ENCODE measurements around the gene ZNF154. TPM values are rescaled to one million over a fixed set of nuclear protein-coding genes. Genes with fewer than 3 reads are reported as not detected.
"Not testable (repeated sequence)": the region's sequence is repeated elsewhere in the genome, so short reads cannot be mapped to it uniquely, and the experiment has no call there.

ZNF154 gene
- total RNA-seq, 1 experiment from 2014 or later: 18.7 TPM

DNA sequence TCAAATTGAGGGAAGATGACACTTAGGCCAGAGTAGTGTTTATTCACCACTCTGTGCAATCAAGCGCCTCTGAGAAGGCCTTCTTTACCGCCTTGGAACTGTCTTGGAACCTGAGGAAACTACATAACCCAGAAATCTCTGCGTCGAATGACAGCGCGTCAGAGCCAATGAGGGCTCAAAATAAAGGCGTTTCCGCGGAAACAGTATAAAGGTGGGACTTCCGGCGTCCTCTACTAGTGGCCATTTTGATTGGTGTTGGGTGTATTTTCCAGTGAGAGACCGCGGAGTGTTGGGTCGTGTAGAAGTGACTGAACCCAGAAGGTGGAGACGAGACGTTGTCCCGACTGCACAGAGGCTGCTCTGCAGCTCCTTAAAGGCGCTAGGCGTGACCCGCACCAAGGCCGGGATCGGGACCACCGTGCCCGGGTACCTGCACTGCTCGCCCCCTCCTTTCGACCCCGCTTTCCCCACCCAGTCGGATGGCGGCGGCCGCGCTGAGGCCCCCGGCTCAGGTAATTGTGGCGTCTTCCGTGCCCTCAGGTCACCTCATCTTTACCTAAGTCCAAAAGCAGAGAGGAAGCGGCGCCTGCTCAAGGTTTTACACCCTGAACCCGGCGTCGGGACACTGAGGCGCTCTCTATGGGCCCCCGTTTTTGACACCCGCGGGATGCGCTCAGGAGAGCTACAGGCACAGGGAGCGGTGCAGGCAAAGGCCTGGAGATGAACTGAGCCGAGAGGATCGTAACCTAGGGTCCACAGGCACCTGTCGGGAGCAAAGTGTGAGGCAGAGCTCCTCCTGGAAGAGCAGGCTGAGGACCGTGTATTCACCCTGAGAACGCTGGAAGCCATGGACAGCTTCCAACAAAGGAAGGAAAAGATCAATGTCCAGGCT lies 37.8 kb upstream of the ZNF154 start, which contains the start of gene ZNF776:
Gene ZNF776 (plus strand): TSS at position 236 of the 892 bp plus-strand sequence. CDS start 244 bp downstream, at position 480.
- peak; percentile 87 for DNase-seq
- Histone ChIP-seq H3K23ac (ENCODE audit: insufficient read length, low read depth, low read length) (no peak within 1 kb of the TSS), H3K14ac (ENCODE audit: insufficient read depth, low read length) (peak within 1 kb of the TSS; percentile 61; the same call in 1 of the 2 replicates), H4K8ac (replicated peaks; ENCODE audit: insufficient read length, low read depth, low read length) (no peak within 1 kb of the TSS), H3K4me2 (ENCODE audit: insufficient read depth, insufficient read length, low read length) (peak within 1 kb of the TSS; percentile 99), H3K4me1 (ENCODE audit: insufficient read depth, low read length) (peaks cover 6% of the 10 kb centered on the region; the same call in 1 of the 2 replicates), H2BK12ac (ENCODE audit: insufficient read length, low read depth, low read length) (no peak within 1 kb of the TSS), H3K79me2 (ENCODE audit: insufficient read depth, low read length) (peaks cover 21% of the 10 kb centered on the region), H2BK15ac (ENCODE audit: low read depth, low read length) (no peak within 1 kb of the TSS), H3K9ac (ENCODE audit: extremely low read depth, insufficient read length, low read length) (peak within 1 kb of the TSS; percentile 91), H3K4ac (ENCODE audit: low read depth, low read length) (no peak within 1 kb of the TSS), H3K18ac (ENCODE audit: insufficient read length, low read depth, low read length) (peak within 1 kb of the TSS; percentile 91), H3T11ph (ENCODE audit: low read length) (no peak within 1 kb of the TSS), H3K23me2 (ENCODE audit: insufficient read length, low read depth, low read length, poor library complexity, severe bottlenecking) (peaks cover 6% of the 10 kb centered on the region), H2AK5ac (ENCODE audit: insufficient read length, low read length) (no peak within 1 kb of the TSS), H3K27me3 (ENCODE audit: insufficient read depth, low read length) (no peaks in the 10 kb centered on the region), H4K91ac (ENCODE audit: insufficient read length, low read depth, low read length) (no peak within 1 kb of the TSS), H4K20me1 (ENCODE audit: control insufficient read depth, insufficient read depth, insufficient read length) (no peaks in the 10 kb centered on the region), H3K56ac (ENCODE audit: insufficient read length, low read depth, low read length) (no peak within 1 kb of the TSS), H3K27ac (ENCODE audit: insufficient read length, low read depth, low read length) (no peak within 1 kb of the TSS), H3K79me1 (ENCODE audit: insufficient read depth, low read depth, low read length, poor library complexity, severe bottlenecking) (peaks cover 14% of the 10 kb centered on the region), H2BK120ac (ENCODE audit: low read depth, low read length, poor library complexity, severe bottlenecking) (no peak within 1 kb of the TSS), H3K9me3 (ENCODE audit: control insufficient read depth, low read depth, low read length) (no peaks in the 10 kb centered on the region), H2BK5ac (ENCODE audit: insufficient read length, low read length) (no peak within 1 kb of the TSS), H2BK20ac (ENCODE audit: low read depth, low read length, poor library complexity, severe bottlenecking) (no peak within 1 kb of the TSS), H2AFZ (ENCODE audit: low read length) (no peak within 1 kb of the TSS), H4K5ac (ENCODE audit: insufficient read length, low read depth, low read length) (no peak within 1 kb of the TSS)
- peaks cover 25 to 39% (median 36%) of the 10 kb centered on the region in 3 experiments; a peak in 6 of 7 replicates for H3K36me3 Mint-ChIP-seq (ENCODE audit: insufficient read depth in 1 of 3, low read depth in 3 of 3)
- TF ChIP-seq CTCF (conservative IDR thresholded peaks at IDR 0.05): no peak
- H3K4me3 Mint-ChIP-seq: peak within 1 kb of the TSS; percentile 96 to 99
- peaks cover 10 to 11% of the 10 kb centered on the region in 2 experiments for H3K4me1 Mint-ChIP-seq
- no CpG with 5 or more reads among the region's 51 CpGs for WGBS (ENCODE audit: extremely low coverage, insufficient read length, low lambda C conversion rate)
- no peaks in the 10 kb centered on the region; a peak in 1 of 5 replicates for H3K9me3 Mint-ChIP-seq
- H3K27ac Mint-ChIP-seq: peak within 1 kb of the TSS; percentile 93 to 99 (median 94)
- peaks cover 6% of the 10 kb centered on the region for H3K27me3 Mint-ChIP-seq (ENCODE audit: low read depth)

- not testable (repeated sequence) for H3K9me3 Mint-ChIP-seq; H3K9me3 ChIP-seq (ENCODE audit: control insufficient read depth, low read depth, low read length); H2BK15ac ChIP-seq (ENCODE audit: low read depth, low read length)
Measured at GRCh38 chr19:57738770-57739169, 29.8 kb upstream of the ZNF154 start.

More at GRCh38 chr19:57738770-57739169, 29.8 kb upstream of the ZNF154 start:
- not testable (repeated sequence) for H4K5ac ChIP-seq (ENCODE audit: insufficient read length, low read depth, low read length); H2BK120ac ChIP-seq (ENCODE audit: low read depth, low read length, poor library complexity, severe bottlenecking); H2BK12ac ChIP-seq (ENCODE audit: insufficient read length, low read depth, low read length); H3K27ac ChIP-seq (ENCODE audit: insufficient read length, low read depth, low read length); H2BK5ac ChIP-seq (ENCODE audit: insufficient read length, low read length); H4K20me1 ChIP-seq (ENCODE audit: control insufficient read depth, insufficient read depth, insufficient read length); H3K4me1 Mint-ChIP-seq; H3T11ph ChIP-seq (ENCODE audit: low read length); H3K14ac ChIP-seq (ENCODE audit: insufficient read depth, low read length); H3K4me2 ChIP-seq (ENCODE audit: insufficient read depth, insufficient read length, low read length); H4K8ac ChIP-seq (replicated peaks; ENCODE audit: insufficient read length, low read depth, low read length); DNase-seq; H3K27ac Mint-ChIP-seq; H2AFZ ChIP-seq (ENCODE audit: low read length); H3K56ac ChIP-seq (ENCODE audit: insufficient read length, low read depth, low read length); H3K79me1 ChIP-seq (ENCODE audit: insufficient read depth, low read depth, low read length, poor library complexity, severe bottlenecking); H3K4ac ChIP-seq (ENCODE audit: low read depth, low read length); H3K36me3 Mint-ChIP-seq (ENCODE audit: insufficient read depth in 1 of 3, low read depth in 3 of 3); H2AK5ac ChIP-seq (ENCODE audit: insufficient read length, low read length); H3K9ac ChIP-seq (ENCODE audit: extremely low read depth, insufficient read length, low read length); H3K18ac ChIP-seq (ENCODE audit: insufficient read length, low read depth, low read length); H4K91ac ChIP-seq (ENCODE audit: insufficient read length, low read depth, low read length); H3K23me2 ChIP-seq (ENCODE audit: insufficient read length, low read depth, low read length, poor library complexity, severe bottlenecking); H2BK20ac ChIP-seq (ENCODE audit: low read depth, low read length, poor library complexity, severe bottlenecking); H3K23ac ChIP-seq (ENCODE audit: insufficient read length, low read depth, low read length); H3K27me3 ChIP-seq (ENCODE audit: insufficient read depth, low read length); H3K4me1 ChIP-seq (ENCODE audit: insufficient read depth, low read length); H3K79me2 ChIP-seq (ENCODE audit: insufficient read depth, low read length)
- peaks cover 30% of the 10 kb centered on the region for H3K27me3 Mint-ChIP-seq (ENCODE audit: low read depth)
- WGBS (ENCODE audit: extremely low coverage, insufficient read length, low lambda C conversion rate): no CpG with 5 or more reads among the region's 7 CpGs
- H3K4me3 Mint-ChIP-seq: peak overlapping the region; percentile 12 to 19; a peak in 3 of 5 replicates
